ENCODE results near the gene KRT4. TPM values are rescaled to one million over a fixed set of nuclear protein-coding genes. Genes with fewer than 3 reads are reported as not detected.
"Not testable (repeated sequence)": the region's sequence is repeated elsewhere in the genome, so short reads cannot be mapped to it uniquely, and the experiment has no call there.

KRT4 gene
- total RNA-seq, 1 experiment from 2014 or later, result not detected

GRCh38 chr12:52795332-52795674, 18.6 kb downstream of the KRT4 start:
- ATAC-seq; H2AFZ ChIP-seq (ENCODE audit: low read depth, low read length, poor library complexity, severe bottlenecking); intact Hi-C loops (cut with micrococcal nuclease); H3K9ac ChIP-seq (ENCODE audit: low read length); H4K20me1 ChIP-seq (ENCODE audit: insufficient read depth); H3K9me2 ChIP-seq (ENCODE audit: insufficient read depth); BruUV-seq (replicated peaks); H3K9me3 ChIP-seq (ENCODE audit: control insufficient read depth in 1 of 2, insufficient read depth in 1 of 2, low read depth in 1 of 2, low read length in 2 of 2); H3K27ac ChIP-seq (ENCODE audit: low read depth, low read length); RAD21 ChIA-PET (ENCODE audit: low non-redundant PET in 1 of 2, low total read pairs in 2 of 2, uncharacterized antibody in 2 of 2, unreplicated experiment in 2 of 2); H3K27me3 ChIP-seq (ENCODE audit: insufficient read depth, low read length); H3K36me3 ChIP-seq (ENCODE audit: control insufficient read depth in 1 of 2, insufficient read depth in 2 of 2, low read length in 2 of 2); H3K4me3 ChIP-seq (replicated peaks in 1 of 2; ENCODE audit: low read depth in 1 of 2, low read length in 2 of 2); H3K4me2 ChIP-seq (ENCODE audit: low read length); H3K79me2 ChIP-seq (ENCODE audit: insufficient read depth, low read length); POLR2A ChIA-PET; CTCF ChIA-PET; DNase-seq (ENCODE audit: low read depth, low spot score): not testable (repeated sequence)
- H3K4me1 ChIP-seq (ENCODE audit: control insufficient read depth in 1 of 2, insufficient read depth in 2 of 2, low read length in 2 of 2), result peaks cover 8 to 42% of the 10 kb centered on the region in 2 experiments; a peak in 3 of 4 replicates

GRCh38 chr12:52794479-52795331, 19.2 kb downstream of the KRT4 start:
- CTCF ChIA-PET, result no interaction called here
- Histone ChIP-seq H3K9me2 (ENCODE audit: insufficient read depth) (no peaks in the 10 kb centered on the region), H3K4me2 (ENCODE audit: low read length) (no peak overlapping the region), H3K36me3 (ENCODE audit: control insufficient read depth in 1 of 2, insufficient read depth in 2 of 2, low read length in 2 of 2) (no peaks in the 10 kb centered on the region), H3K9me3 (ENCODE audit: control insufficient read depth in 1 of 2, insufficient read depth in 1 of 2, low read depth in 1 of 2, low read length in 2 of 2) (no peaks in the 10 kb centered on the region), H2AFZ (ENCODE audit: low read depth, low read length, poor library complexity, severe bottlenecking) (no peak overlapping the region), H3K4me3 (replicated peaks in 1 of 2; ENCODE audit: low read depth in 1 of 2, low read length in 2 of 2) (no peak overlapping the region), H3K9ac (ENCODE audit: low read length) (no peak overlapping the region), H4K20me1 (ENCODE audit: insufficient read depth) (no peaks in the 10 kb centered on the region), H3K27ac (ENCODE audit: low read depth, low read length) (no peak overlapping the region), H3K4me1 (ENCODE audit: control insufficient read depth in 1 of 2, insufficient read depth in 2 of 2, low read length in 2 of 2) (peaks cover 8 to 38% of the 10 kb centered on the region in 2 experiments; a peak in 3 of 4 replicates), H3K79me2 (ENCODE audit: insufficient read depth, low read length) (no peaks in the 10 kb centered on the region), H3K27me3 (ENCODE audit: insufficient read depth, low read length) (no peaks in the 10 kb centered on the region)
- BruUV-seq (replicated peaks), result no TSS peak
- POLR2A ChIA-PET, result no interaction called here
- ATAC-seq, result no peak
- RAD21 ChIA-PET (ENCODE audit: low non-redundant PET in 1 of 2, low total read pairs in 2 of 2, uncharacterized antibody in 2 of 2, unreplicated experiment in 2 of 2), result no interaction called here
- TF ChIP-seq EZH2phosphoT487 (IDR thresholded peaks at IDR 0.05; ENCODE audit: borderline replicate concordance) (no peak), SIN3A (IDR thresholded peaks at IDR 0.05; ENCODE audit: low read depth) (no peak), FOSL1 (IDR thresholded peaks at IDR 0.05; ENCODE audit: low read depth) (no peak), EZH2 (IDR thresholded peaks at IDR 0.05) (no peak), POLR2A (IDR thresholded peaks at IDR 0.05; ENCODE audit: borderline replicate concordance, extremely low read depth, insufficient read depth, insufficient read length) (no peak), MAX (IDR thresholded peaks at IDR 0.05) (no peak), POLR2AphosphoS5 (IDR thresholded peaks at IDR 0.05; ENCODE audit: low read depth, low read length) (no peak), ELF1 (IDR thresholded peaks at IDR 0.05; ENCODE audit: borderline replicate concordance, low read depth) (no peak), TCF7L2 (IDR thresholded peaks at IDR 0.05; ENCODE audit: borderline replicate concordance, extremely low read depth, insufficient read depth, insufficient read length) (no peak), RAD21 (IDR thresholded peaks at IDR 0.05; ENCODE audit: low read depth) (no peak), ZFX (IDR thresholded peaks at IDR 0.05) (no peak), ZBTB33 (IDR thresholded peaks at IDR 0.05; ENCODE audit: extremely low read depth, insufficient replicate concordance, low read length) (no peak)
- intact Hi-C loops (cut with micrococcal nuclease), result no loop called here
- no peak for DNase-seq (ENCODE audit: low read depth, low spot score)
